Renal pelvis (tissue), 4 donors: Measurements from ENCODE around the gene CCL14. TPM values are rescaled to one million over a fixed set of nuclear protein-coding genes. Genes with fewer than 3 reads are reported as not detected.
"Not testable (repeated sequence)": the region's sequence is repeated elsewhere in the genome, so short reads cannot be mapped to it uniquely, and the experiment has no call there.

Source experiments
- DNase-seq: peaks from one replicate; pipeline ENCODE4 v3.0.0-alpha.2; 2013
- polyA plus RNA-seq, 3 donors: library from polyadenylated mRNA; unstranded; fragments of 120-200 nt; gene quantifications; one replicate each; pipeline ENCODE4 v1.2.1, GENCODE V29; 2013; ENCODE audit not compliant: insufficient read length in 3 of 3

Gene CCL14
- polyA plus RNA-seq, 3 donors, result 18.3 to 23.1 (median 22.1) TPM

GRCh38 chr17:36000732-36001109 lies 14.2 kb upstream of the CCL14 start:
- no peak for DNase-seq

- no peak for DNase-seq
These were observed 12.2 kb upstream of the CCL14 start for GRCh38 chr17:35998756-35999155.

- no peak for DNase-seq
These were observed 11.6 kb upstream of the CCL14 start for GRCh38 chr17:35998018-35998545.

- not testable (repeated sequence) for DNase-seq
These were observed 8.8 kb upstream of the CCL14 start for GRCh38 chr17:35995346-35995745.

- no peak for DNase-seq
These were observed 4.5 kb upstream of the CCL14 start for GRCh38 chr17:35991075-35991474.

- DNase-seq, result no peak
These were observed 1.6 kb upstream of the CCL14 start for GRCh38 chr17:35988164-35988563.

- no peak for DNase-seq
These were observed 2.4 kb downstream of the CCL14 start for GRCh38 chr17:35984140-35984539.

- DNase-seq, result no peak
These were observed 3.9 kb downstream of the CCL14 start for GRCh38 chr17:35982409-35983191.

GRCh38 chr17:35981908-35982330 lies 4.6 kb downstream of the CCL14 start:
- DNase-seq, result no peak

GRCh38 chr17:35981246-35981645 lies 5.3 kb downstream of the CCL14 start, which contains the start of gene CCL16:
Gene CCL16, minus strand, starts transcription at chr17:35981497. Its CDS starts 77 bp downstream, at chr17:35981420.
- no peak for DNase-seq

GRCh38 chr17:35978346-35978745 lies 8.2 kb downstream of the CCL14 start:
- no peak for DNase-seq

- DNase-seq, result no peak
These were observed 9.0 kb downstream of the CCL14 start for GRCh38 chr17:35977509-35977908.

GRCh38 chr17:35973333-35974260 lies 12.9 kb downstream of the CCL14 start:
- DNase-seq, result no peak

- no peak for DNase-seq
These were observed 13.6 kb downstream of the CCL14 start for GRCh38 chr17:35972945-35973332.

GRCh38 chr17:35972535-35972934 lies 14.0 kb downstream of the CCL14 start:
- no peak for DNase-seq

- DNase-seq, result no peak
These were observed 14.5 kb downstream of the CCL14 start for GRCh38 chr17:35972066-35972465.

GRCh38 chr17:35969558-35970380 lies 16.8 kb downstream of the CCL14 start:
- peak; percentile 87 for DNase-seq

GRCh38 chr17:35968520-35969054 lies 17.9 kb downstream of the CCL14 start:
- DNase-seq, result no peak

GRCh38 chr17:35965272-35965671 lies 21.3 kb downstream of the CCL14 start:
- DNase-seq, result no peak

- DNase-seq, result no peak
These were observed 22.9 kb downstream of the CCL14 start for GRCh38 chr17:35963663-35964062.

- no peak for DNase-seq
These were observed 32.8 kb downstream of the CCL14 start for GRCh38 chr17:35953720-35954119.
